Peyer's patch (tissue), 4 donors: ENCODE results near the gene SNAPC4. TPM values are rescaled to one million over a fixed set of nuclear protein-coding genes. Genes with fewer than 3 reads are reported as not detected.
"Not testable (repeated sequence)": the region's sequence is repeated elsewhere in the genome, so short reads cannot be mapped to it uniquely, and the experiment has no call there.

ENCODE experiments used
- DNase-seq, 3 donors: peaks; one replicate each; pipeline ENCODE4 v3.0.0-alpha.2; 2017 to 2019
- H3K27ac ChIP-seq, 4 donors: fragments of 200-600 bp; sonication (generic); one replicate each; pipeline ENCODE4 v1.5.1; 2016 to 2019
- H3K27me3 ChIP-seq, 2 donors: fragments of 200-600 bp; sonication (generic); one replicate each; pipeline ENCODE4 v1.5.1; 2019
- H3K36me3 ChIP-seq, 3 donors: fragments of 200-600 bp; sonication (generic); one replicate each; pipeline ENCODE4 v1.5.1; 2016 to 2019
- H3K4me1 ChIP-seq, 4 donors: fragments of 200-600 bp; sonication (generic); one replicate each; pipeline ENCODE4 v1.5.1; 2016 to 2019
- H3K4me3 ChIP-seq, 4 donors: fragments of 200-600 bp; sonication (generic); 1 replicate in 3 of 4; 2 replicates in 1 of 4; pipeline ENCODE4 v1.5.1; 2016 to 2019; ENCODE audit warnings: mild to moderate bottlenecking in 1 of 4
- H3K9me3 ChIP-seq, 4 donors: fragments of 200-600 bp; sonication (generic); one replicate each; pipeline ENCODE4 v1.5.1; 2016 to 2019; ENCODE audit warnings: mild to moderate bottlenecking in 1 of 4
- CTCF ChIP-seq, 6 experiments: fragments of 450-650 bp in 4 of 6; fragments of 200-600 bp in 2 of 6; sonication (generic) in 1 of 6; IDR thresholded peaks; one replicate each; pipeline ENCODE4 v1.5.1; 2017 to 2019; ENCODE audit warnings: antibody characterized with exemption in 6 of 6, mild to moderate bottlenecking in 3 of 6, moderate library complexity in 1 of 6
- POLR2A ChIP-seq, 2 donors: fragments of 450-650 bp; IDR thresholded peaks; one replicate each; pipeline ENCODE4 v1.5.1; 2017; ENCODE audit warnings: antibody characterized with exemption in 2 of 2, mild to moderate bottlenecking in 2 of 2, moderate library complexity in 2 of 2
- total RNA-seq, 4 donors: library from RNA; depleted of rRNA; stranded (reverse); fragments of >200 nt; gene quantifications; one replicate each; pipeline ENCODE4 v1.1.0, GENCODE V29; 2016

Gene SNAPC4
- total RNA-seq, 4 donors from 2014 or later, result 6.3 to 58.6 (median 13.2) TPM

GRCh38 chr9:136352682-136353081 lies 47.3 kb downstream of the SNAPC4 start:
- no peak overlapping the region for H3K27ac ChIP-seq

GRCh38 chr9:136351868-136352267 lies 48.1 kb downstream of the SNAPC4 start:
- not testable (repeated sequence) for H3K4me3 ChIP-seq, H3K4me1 ChIP-seq, H3K27ac ChIP-seq, H3K9me3 ChIP-seq, H3K36me3 ChIP-seq, DNase-seq, H3K27me3 ChIP-seq

More at GRCh38 chr9:136352682-136353081, 47.3 kb downstream of the SNAPC4 start:
- Histone ChIP-seq H3K4me1 (no peaks in the 10 kb centered on the region), H3K36me3 (no peaks in the 10 kb centered on the region), H3K4me3 (no peak overlapping the region), H3K27me3 (no peaks in the 10 kb centered on the region), H3K9me3 (no peaks in the 10 kb centered on the region)
- no peak for DNase-seq
- no peak for TF ChIP-seq CTCF (IDR thresholded peaks at IDR 0.05)
- no peak for TF ChIP-seq POLR2A (IDR thresholded peaks at IDR 0.05)

DNA sequence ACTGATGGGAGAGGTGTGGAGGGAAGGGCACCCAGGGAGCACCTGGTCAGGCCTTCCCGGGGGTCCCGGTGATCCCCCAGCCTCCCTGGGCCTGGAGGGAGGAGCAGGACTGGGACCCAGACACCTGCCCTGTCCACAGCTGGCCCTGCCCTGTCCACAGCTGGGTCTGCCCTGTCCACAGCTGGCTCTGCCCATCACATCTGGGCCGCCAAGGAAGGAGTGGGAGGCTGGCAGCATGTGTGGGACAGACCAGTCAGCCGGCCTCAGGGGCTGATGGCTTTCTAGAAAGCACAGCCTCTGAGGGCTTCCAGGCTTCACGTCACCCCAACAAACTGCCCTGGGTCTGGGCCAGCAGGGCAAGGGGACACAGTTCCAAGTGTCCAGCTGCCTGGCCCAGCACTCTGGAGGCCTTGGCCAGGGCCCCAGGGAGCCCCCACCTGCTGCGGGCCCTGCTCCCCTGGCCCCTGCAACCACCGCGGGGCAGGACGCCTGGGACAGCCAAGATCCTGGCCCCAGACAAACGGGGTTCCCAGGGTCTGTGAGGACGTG lies 48.6 kb downstream of the SNAPC4 start:
- DNase-seq, result no peak
- Histone ChIP-seq H3K4me3 (no peak overlapping the region), H3K27ac (no peak overlapping the region), H3K27me3 (no peaks in the 10 kb centered on the region), H3K4me1 (peaks cover 0 to under 1% (median 0%) of the 10 kb centered on the region in 4 donors), H3K36me3 (no peaks in the 10 kb centered on the region), H3K9me3 (no peaks in the 10 kb centered on the region)
- TF ChIP-seq POLR2A (IDR thresholded peaks at IDR 0.05) (no peak), CTCF (IDR thresholded peaks at IDR 0.05) (no peak)

Other genes starting within 250 kb of the SNAPC4 start
- gene LHX3, start 195.0 kb downstream of the SNAPC4 start, total RNA-seq, result not detected
- 10 to 100 TPM in 1 of 4 donors, 1 to 10 TPM in 3; 5.1 to 23.9 (median 7.4) TPM for gene QSOX2, start 154.4 kb downstream of the SNAPC4 start, total RNA-seq
- gene CCDC187, start 96.1 kb downstream of the SNAPC4 start, total RNA-seq, result 1 to 10 TPM in 1 of 4 donors, under 1 TPM in 2, not detected in 1; 0.35 to 1.0 (median 0.67) TPM
- 10 to 100 TPM in 1 of 4 donors, 1 to 10 TPM in 3; 3.7 to 25.6 (median 6.0) TPM for gene GPSM1, start 72.6 kb downstream of the SNAPC4 start, total RNA-seq
- gene DNLZ, start 36.4 kb downstream of the SNAPC4 start, total RNA-seq, result 10 to 100 TPM in 3 of 4 donors, 1 to 10 TPM in 1; 5.6 to 19.8 (median 13.5) TPM
- 10 to 100 TPM in 1 of 4 donors, under 1 TPM in 3; 0.28 to 14.9 (median 0.64) TPM for gene CARD9, start 26.5 kb downstream of the SNAPC4 start, total RNA-seq
- gene ENTR1, start 10.4 kb upstream of the SNAPC4 start, total RNA-seq, result 100 to 1,000 TPM in 1 of 4 donors, 10 to 100 TPM in 3; 29.9 to 193 (median 50.2) TPM
- 10 to 100 TPM; 32.8 to 73.4 (median 47.3) TPM for gene PMPCA, start 10.5 kb upstream of the SNAPC4 start, total RNA-seq
- gene INPP5E, start 39.7 kb upstream of the SNAPC4 start, total RNA-seq, result 10 to 100 TPM in 3 of 4 donors, 1 to 10 TPM in 1; 6.7 to 19.8 (median 19.2) TPM
- 10 to 100 TPM; 63.5 to 80.8 (median 74.6) TPM for gene SEC16A, start 82.9 kb upstream of the SNAPC4 start, total RNA-seq
- gene NOTCH1, start 145.9 kb upstream of the SNAPC4 start, total RNA-seq, result 10 to 100 TPM; 38.2 to 95.7 (median 53.8) TPM